Trophoblast cell (in vitro differentiated cells and primary cell): ENCODE results near the gene SEC22A.

ENCODE experiments used
- DNase-seq, 2 donors: peaks; one replicate each; pipeline ENCODE4 v3.0.0-alpha.2; 2016
- H2AFZ ChIP-seq: 2 replicates; pipeline ENCODE4 v1.6.1; 2013; ENCODE audit warnings: low read length, moderate library complexity, mild to moderate bottlenecking; ENCODE audit not compliant: insufficient read depth, poor library complexity
- H2AK5ac ChIP-seq: 2 replicates; pipeline ENCODE4 v1.6.1; 2013; ENCODE audit warnings: mild to moderate bottlenecking, low read length
- H2BK120ac ChIP-seq: 2 replicates; pipeline ENCODE4 v1.6.1; 2013; ENCODE audit warnings: low read length, mild to moderate bottlenecking, moderate library complexity; ENCODE audit not compliant: insufficient read depth, poor library complexity
- H2BK12ac ChIP-seq: 2 replicates; pipeline ENCODE4 v1.6.1; 2013; ENCODE audit warnings: mild to moderate bottlenecking, low read length, moderate library complexity
- H2BK5ac ChIP-seq: 2 replicates; pipeline ENCODE4 v1.6.1; 2013; ENCODE audit warnings: low read length, low read depth, moderate library complexity, mild to moderate bottlenecking; ENCODE audit not compliant: poor library complexity
- H3K14ac ChIP-seq: 2 replicates; pipeline ENCODE4 v1.6.1; 2013; ENCODE audit warnings: mild to moderate bottlenecking, low read length
- H3K18ac ChIP-seq: 2 replicates; pipeline ENCODE4 v1.6.1; 2013; ENCODE audit warnings: mild to moderate bottlenecking, low read length
- H3K23ac ChIP-seq: 2 replicates; pipeline ENCODE4 v1.6.1; 2013; ENCODE audit warnings: low read length
- H3K27ac ChIP-seq: 2 replicates; pipeline ENCODE4 v1.5.1; 2013; ENCODE audit warnings: low read depth, mild to moderate bottlenecking, inconsistent platforms, low read length, moderate library complexity
- H3K27me3 ChIP-seq: 2 replicates; pipeline ENCODE4 v1.6.1; 2013; ENCODE audit warnings: inconsistent platforms, mild to moderate bottlenecking, low read length, moderate library complexity; ENCODE audit not compliant: insufficient read depth
- H3K36me3 ChIP-seq, 2 experiments: 1 replicate in 1 of 2; 2 replicates in 1 of 2; pipeline ENCODE4 v1.6.1; 2013; ENCODE audit warnings: low read length in 2 of 2, mild to moderate bottlenecking in 2 of 2, moderate library complexity in 1 of 2; ENCODE audit not compliant: insufficient read depth in 2 of 2, control insufficient read depth in 1 of 2
- H3K4ac ChIP-seq: 2 replicates; pipeline ENCODE4 v1.6.1; 2013; ENCODE audit warnings: low read depth, mild to moderate bottlenecking, low read length, moderate library complexity
- H3K4me1 ChIP-seq, 2 experiments: 1 replicate in 1 of 2; 2 replicates in 1 of 2; pipeline ENCODE4 v1.6.1; 2013; ENCODE audit warnings: low read length in 2 of 2, mild to moderate bottlenecking in 2 of 2, moderate library complexity in 1 of 2; ENCODE audit not compliant: insufficient read depth in 2 of 2, control insufficient read depth in 1 of 2
- H3K4me2 ChIP-seq: 2 replicates; pipeline ENCODE4 v1.6.1; 2013; ENCODE audit warnings: inconsistent platforms, mild to moderate bottlenecking, low read length, moderate library complexity
- H3K4me3 ChIP-seq: 2 replicates; pipeline ENCODE4 v1.5.1; 2013; ENCODE audit warnings: mild to moderate bottlenecking, low read depth, low read length, inconsistent platforms
- H3K79me1 ChIP-seq: one replicate; pipeline ENCODE4 v1.6.1; 2013; ENCODE audit warnings: low read length
- H3K79me2 ChIP-seq: 2 replicates; pipeline ENCODE4 v1.6.1; 2013; ENCODE audit warnings: low read length, mild to moderate bottlenecking; ENCODE audit not compliant: control insufficient read depth, insufficient read depth, poor library complexity
- H3K9ac ChIP-seq: 2 replicates; pipeline ENCODE4 v1.6.1; 2013; ENCODE audit warnings: mild to moderate bottlenecking, low read length
- H3K9me3 ChIP-seq: 2 replicates; pipeline ENCODE4 v1.6.1; 2013; ENCODE audit warnings: low read depth, mild to moderate bottlenecking, control low read depth, inconsistent platforms, low read length; ENCODE audit not compliant: insufficient read depth
- H4K12ac ChIP-seq: 2 replicates; pipeline ENCODE4 v1.6.1; 2013; ENCODE audit warnings: low read depth, mild to moderate bottlenecking, low read length, moderate library complexity
- H4K8ac ChIP-seq: 2 replicates; pipeline ENCODE4 v1.6.1; 2013; ENCODE audit warnings: low read depth, mild to moderate bottlenecking, low read length, moderate library complexity
- H4K91ac ChIP-seq: one replicate; pipeline ENCODE4 v1.6.1; 2013; ENCODE audit warnings: low read depth, mild to moderate bottlenecking, low read length, moderate library complexity
- WGBS: extraction: QIAGEN DNeasy Blood & Tissue Kit; methylation state at CpG from one replicate; pipeline ENCODE4 v1.1.7; 2013; ENCODE audit warnings: missing lambda C conversion rate; ENCODE audit not compliant: insufficient read length, insufficient coverage; ENCODE audit errors: extremely low coverage; 5-methylcytosine and 5-hydroxymethylcytosine counted together

SEC22A gene

DNA sequence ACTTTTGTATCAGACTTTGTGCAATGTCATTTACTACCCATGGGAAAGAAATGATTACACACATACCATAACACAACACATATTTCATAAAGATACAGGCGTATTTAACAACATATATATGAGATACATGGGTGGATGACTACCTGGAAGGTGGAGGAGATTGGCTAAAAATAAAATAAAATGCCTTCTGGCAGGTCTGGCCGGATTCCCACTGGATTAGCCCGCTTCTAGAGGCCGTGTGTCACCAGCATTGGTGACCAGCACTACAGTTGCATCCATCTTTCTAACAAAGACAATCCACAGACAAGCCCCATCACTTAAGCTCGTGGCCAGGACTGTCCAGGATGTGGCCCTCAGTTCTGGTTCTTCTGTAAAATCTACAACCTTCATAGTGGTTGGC, 21.0 kb upstream of the SEC22A start:
- no peak overlapping the region for H3K9ac ChIP-seq
- no CpG with 5 or more reads among the region's 5 CpGs for WGBS
- no peaks in the 10 kb centered on the region for H3K79me2 ChIP-seq
- no peak overlapping the region for H4K8ac ChIP-seq
- no peak overlapping the region for H2BK5ac ChIP-seq
- H3K14ac ChIP-seq: no peak overlapping the region
- no peak overlapping the region for H2AFZ ChIP-seq
- peaks cover 0 to 4% of the 10 kb centered on the region in 2 experiments for H3K36me3 ChIP-seq
- H2AK5ac ChIP-seq: no peak overlapping the region
- H3K27me3 ChIP-seq: no peaks in the 10 kb centered on the region
- no peak overlapping the region for H3K18ac ChIP-seq
- H2BK120ac ChIP-seq: no peak overlapping the region
- H2BK12ac ChIP-seq: no peak overlapping the region
- no peak overlapping the region for H4K12ac ChIP-seq
- no peak overlapping the region for H3K4ac ChIP-seq
- no peaks in the 10 kb centered on the region for H3K79me1 ChIP-seq
- H3K23ac ChIP-seq: no peak overlapping the region
- H3K4me2 ChIP-seq: no peak overlapping the region
- no peaks in the 10 kb centered on the region for H3K4me1 ChIP-seq
- no peaks in the 10 kb centered on the region for H3K9me3 ChIP-seq
- H3K27ac ChIP-seq: no peak overlapping the region
- no peak overlapping the region for H4K91ac ChIP-seq
- DNase-seq: peak; percentile 90 to 93
- H3K4me3 ChIP-seq: no peak overlapping the region

DNA sequence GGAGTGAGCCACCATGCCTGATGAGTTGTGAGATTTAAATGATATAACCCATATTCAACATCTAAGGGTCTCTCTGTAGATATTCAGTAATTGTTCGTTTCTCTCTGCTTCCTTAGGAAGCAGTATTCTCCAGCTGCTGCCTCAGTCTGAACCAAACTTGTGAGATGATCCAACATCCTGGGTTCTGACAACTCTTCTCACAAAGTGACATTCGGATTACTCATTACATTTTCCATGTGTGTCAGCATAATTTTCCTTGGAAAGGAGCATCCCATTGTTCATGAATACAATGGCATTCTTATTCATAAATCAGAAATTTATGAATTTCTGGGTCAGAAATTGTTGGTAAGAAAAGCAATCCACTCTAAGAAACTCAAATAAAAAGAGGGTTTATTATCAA, 15.0 kb upstream of the SEC22A start:
- Histone ChIP-seq H2AK5ac (no peak overlapping the region), H2BK5ac (no peak overlapping the region), H4K12ac (no peak overlapping the region)

DNA sequence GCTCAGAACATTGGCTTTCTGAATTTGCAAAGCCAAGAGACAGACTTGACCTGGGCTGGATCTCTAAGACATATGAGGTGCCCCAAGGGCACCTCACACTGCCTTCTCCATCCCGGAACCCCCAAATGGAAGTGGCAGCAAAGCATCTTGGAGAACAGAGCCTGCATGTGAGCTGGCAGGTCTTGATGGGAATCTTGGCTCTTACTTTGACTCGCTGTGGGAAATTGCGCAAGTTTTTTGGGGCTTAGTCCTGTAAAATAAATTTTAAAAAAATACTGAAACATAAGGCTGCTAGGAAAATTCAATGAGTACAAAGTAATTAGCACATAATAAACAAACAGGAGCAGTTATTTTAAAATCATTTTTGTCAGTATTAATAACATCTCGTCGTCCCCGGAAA, 13.7 kb upstream of the SEC22A start:
- DNase-seq: no peak

More for the DNA sequence above, 15.0 kb upstream of the SEC22A start:
- Histone ChIP-seq H3K4me1 (no peaks in the 10 kb centered on the region), H3K79me2 (no peaks in the 10 kb centered on the region), H2AFZ (no peak overlapping the region), H3K27ac (no peak overlapping the region), H3K4me3 (no peak overlapping the region), H3K18ac (no peak overlapping the region), H3K4me2 (no peak overlapping the region), H3K14ac (no peak overlapping the region), H3K79me1 (no peaks in the 10 kb centered on the region), H4K91ac (no peak overlapping the region), H3K9me3 (no peaks in the 10 kb centered on the region), H3K9ac (no peak overlapping the region), H3K27me3 (no peaks in the 10 kb centered on the region), H3K4ac (no peak overlapping the region), H2BK12ac (no peak overlapping the region), H3K23ac (no peak overlapping the region), H3K36me3 (peaks cover 0 to 2% of the 10 kb centered on the region in 2 experiments), H2BK120ac (no peak overlapping the region), H4K8ac (no peak overlapping the region)
- DNase-seq: no peak
- no CpG with 5 or more reads among the region's 2 CpGs for WGBS

DNA sequence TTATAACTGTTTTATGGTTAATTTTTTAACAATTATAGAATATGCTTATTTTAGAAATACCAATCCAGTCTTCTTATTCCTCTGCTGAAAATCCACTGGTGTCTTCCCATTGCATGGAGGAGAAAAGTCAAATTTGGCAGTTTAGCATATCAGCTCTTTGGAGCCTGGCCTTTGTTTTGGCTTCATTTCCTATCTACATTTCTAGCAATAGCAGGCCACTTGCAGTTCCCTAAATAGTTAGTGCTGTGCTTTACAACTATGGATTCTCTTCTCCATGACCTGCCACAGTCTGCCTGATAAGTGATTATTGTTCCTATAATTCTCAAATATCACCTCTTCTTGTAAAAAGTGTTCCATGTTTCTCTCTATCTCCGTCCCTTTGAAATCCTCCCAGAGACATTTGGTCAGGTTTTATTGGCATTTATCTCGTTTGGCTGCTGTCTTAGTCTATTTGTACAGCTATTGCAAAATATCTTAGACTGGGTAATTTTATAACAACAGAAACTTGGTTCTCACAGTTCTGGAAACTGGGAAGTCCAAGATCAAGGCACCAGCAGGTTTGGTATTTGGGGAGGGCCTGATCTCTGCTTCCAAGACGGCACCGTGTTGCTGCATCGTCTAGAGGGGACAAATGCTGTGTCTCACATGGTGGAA, 8.2 kb upstream of the SEC22A start:
- Histone ChIP-seq H3K18ac (no peak overlapping the region), H3K4me2 (no peak overlapping the region), H2AK5ac (no peak overlapping the region), H2BK5ac (no peak overlapping the region), H3K4ac (no peak overlapping the region), H2BK120ac (no peak overlapping the region), H4K8ac (no peak overlapping the region), H4K12ac (no peak overlapping the region), H3K79me2 (no peaks in the 10 kb centered on the region), H2BK12ac (no peak overlapping the region), H4K91ac (no peak overlapping the region), H3K27ac (no peak overlapping the region), H3K79me1 (no peaks in the 10 kb centered on the region), H3K23ac (no peak overlapping the region), H3K9ac (no peak overlapping the region), H3K9me3 (no peaks in the 10 kb centered on the region), H3K36me3 (no peaks in the 10 kb centered on the region), H3K27me3 (no peaks in the 10 kb centered on the region), H2AFZ (no peak overlapping the region), H3K14ac (no peak overlapping the region), H3K4me1 (no peaks in the 10 kb centered on the region), H3K4me3 (no peak overlapping the region)
- no peak for DNase-seq
- WGBS: no CpG with 5 or more reads among the region's 5 CpGs

More for the DNA sequence above, 13.7 kb upstream of the SEC22A start:
- H4K91ac ChIP-seq: no peak overlapping the region
- H3K23ac ChIP-seq: no peak overlapping the region
- H3K9me3 ChIP-seq: no peaks in the 10 kb centered on the region
- no peak overlapping the region for H4K12ac ChIP-seq
- no peak overlapping the region for H3K18ac ChIP-seq
- H2BK120ac ChIP-seq: no peak overlapping the region
- no peak overlapping the region for H3K4ac ChIP-seq
- no peak overlapping the region for H3K14ac ChIP-seq
- no peaks in the 10 kb centered on the region for H3K79me2 ChIP-seq
- H3K4me2 ChIP-seq: no peak overlapping the region
- no peak overlapping the region for H4K8ac ChIP-seq
- H3K4me3 ChIP-seq: no peak overlapping the region
- no peak overlapping the region for H2BK5ac ChIP-seq
- no peaks in the 10 kb centered on the region for H3K27me3 ChIP-seq
- no CpG with 5 or more reads among the region's 6 CpGs for WGBS
- no peak overlapping the region for H2AFZ ChIP-seq
- no peak overlapping the region for H2AK5ac ChIP-seq
- H2BK12ac ChIP-seq: no peak overlapping the region
- H3K36me3 ChIP-seq: peaks cover 0 to 2% of the 10 kb centered on the region in 2 experiments
- H3K9ac ChIP-seq: no peak overlapping the region
- H3K79me1 ChIP-seq: no peaks in the 10 kb centered on the region
- no peaks in the 10 kb centered on the region for H3K4me1 ChIP-seq
- no peak overlapping the region for H3K27ac ChIP-seq
